ENCODE results near the gene TFAP2E. TPM values are rescaled to one million over a fixed set of nuclear protein-coding genes. Genes with fewer than 3 reads are reported as not detected.

TFAP2E gene
- total RNA-seq, 1 experiment from 2014 or later = 6.1 TPM

DNA sequence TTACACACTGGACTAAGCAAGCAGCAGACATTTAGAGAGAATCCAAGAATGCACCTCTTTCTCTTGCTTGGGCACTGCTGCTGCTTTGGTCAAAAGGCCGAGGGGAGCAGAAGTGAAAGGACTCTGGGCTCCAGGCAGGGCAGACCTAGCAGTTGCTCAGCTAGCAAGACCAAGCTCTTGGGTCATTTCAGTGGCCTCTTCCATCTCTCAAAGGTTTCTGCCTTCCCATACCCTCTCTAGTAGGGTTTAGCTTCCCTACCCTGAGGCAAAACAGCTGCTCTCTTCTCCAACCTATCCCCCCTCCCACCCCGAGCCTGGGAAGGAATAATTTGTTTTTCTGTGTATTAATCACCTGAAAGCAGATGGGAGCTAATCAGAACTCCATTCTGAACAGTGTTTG, 25.8 kb downstream of the TFAP2E start:
- POLR2A ChIA-PET = no interaction called here
- Histone ChIP-seq H2AFZ (ENCODE audit: low read depth, low read length, poor library complexity, severe bottlenecking) (no peak overlapping the region), H3K4me2 (ENCODE audit: low read length) (no peak overlapping the region), H3K9me2 (ENCODE audit: insufficient read depth) (no peaks in the 10 kb centered on the region), H3K9ac (ENCODE audit: low read length) (no peak overlapping the region), H3K27me3 (ENCODE audit: insufficient read depth, low read length) (no peaks in the 10 kb centered on the region), H3K79me2 (ENCODE audit: insufficient read depth, low read length) (peaks cover 6% of the 10 kb centered on the region; the same call in 1 of the 2 replicates), H3K9me3 (ENCODE audit: control insufficient read depth in 1 of 2, insufficient read depth in 1 of 2, low read depth in 1 of 2, low read length in 2 of 2) (no peaks in the 10 kb centered on the region), H3K36me3 (ENCODE audit: control insufficient read depth in 1 of 2, insufficient read depth in 2 of 2, low read length in 2 of 2) (peaks cover 29 to 47% of the 10 kb centered on the region in 2 experiments; a peak in 3 of 4 replicates), H3K4me1 (ENCODE audit: control insufficient read depth in 1 of 2, insufficient read depth in 2 of 2, low read length in 2 of 2) (no peaks in the 10 kb centered on the region), H4K20me1 (ENCODE audit: insufficient read depth) (peaks cover 4% of the 10 kb centered on the region; the same call in 1 of the 2 replicates), H3K27ac (ENCODE audit: low read depth, low read length) (no peak overlapping the region), H3K4me3 (replicated peaks in 1 of 2; ENCODE audit: low read depth in 1 of 2, low read length in 2 of 2) (no peak overlapping the region)
- no peak for TF ChIP-seq YY1 (IDR thresholded peaks at IDR 0.05; ENCODE audit: extremely low read depth, insufficient replicate concordance, low read depth, low read length)
- no peak for TF ChIP-seq SIN3A (IDR thresholded peaks at IDR 0.05; ENCODE audit: low read depth)
- TF ChIP-seq, protein P1, sequence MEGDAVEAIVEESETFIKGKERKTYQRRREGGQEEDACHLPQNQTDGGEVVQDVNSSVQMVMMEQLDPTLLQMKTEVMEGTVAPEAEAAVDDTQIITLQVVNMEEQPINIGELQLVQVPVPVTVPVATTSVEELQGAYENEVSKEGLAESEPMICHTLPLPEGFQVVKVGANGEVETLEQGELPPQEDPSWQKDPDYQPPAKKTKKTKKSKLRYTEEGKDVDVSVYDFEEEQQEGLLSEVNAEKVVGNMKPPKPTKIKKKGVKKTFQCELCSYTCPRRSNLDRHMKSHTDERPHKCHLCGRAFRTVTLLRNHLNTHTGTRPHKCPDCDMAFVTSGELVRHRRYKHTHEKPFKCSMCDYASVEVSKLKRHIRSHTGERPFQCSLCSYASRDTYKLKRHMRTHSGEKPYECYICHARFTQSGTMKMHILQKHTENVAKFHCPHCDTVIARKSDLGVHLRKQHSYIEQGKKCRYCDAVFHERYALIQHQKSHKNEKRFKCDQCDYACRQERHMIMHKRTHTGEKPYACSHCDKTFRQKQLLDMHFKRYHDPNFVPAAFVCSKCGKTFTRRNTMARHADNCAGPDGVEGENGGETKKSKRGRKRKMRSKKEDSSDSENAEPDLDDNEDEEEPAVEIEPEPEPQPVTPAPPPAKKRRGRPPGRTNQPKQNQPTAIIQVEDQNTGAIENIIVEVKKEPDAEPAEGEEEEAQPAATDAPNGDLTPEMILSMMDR (IDR thresholded peaks at IDR 0.05 in 2 of 3, conservative IDR thresholded peaks at IDR 0.05 in 1 of 3; ENCODE audit: borderline replicate concordance in 1 of 3, insufficient read depth in 1 of 3, low read depth in 2 of 3, low read length in 2 of 3) = no peak
- TF ChIP-seq POLR2A (IDR thresholded peaks at IDR 0.05; ENCODE audit: borderline replicate concordance, extremely low read depth, insufficient read depth, insufficient read length) = no peak
- no peak for TF ChIP-seq ZFX (IDR thresholded peaks at IDR 0.05)
- TF ChIP-seq ELF1 (IDR thresholded peaks at IDR 0.05; ENCODE audit: borderline replicate concordance, low read depth) = no peak
- TF ChIP-seq, protein P2, sequence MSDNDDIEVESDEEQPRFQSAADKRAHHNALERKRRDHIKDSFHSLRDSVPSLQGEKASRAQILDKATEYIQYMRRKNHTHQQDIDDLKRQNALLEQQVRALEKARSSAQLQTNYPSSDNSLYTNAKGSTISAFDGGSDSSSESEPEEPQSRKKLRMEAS (IDR thresholded peaks at IDR 0.05) = no peak
- TF ChIP-seq, protein P3, sequence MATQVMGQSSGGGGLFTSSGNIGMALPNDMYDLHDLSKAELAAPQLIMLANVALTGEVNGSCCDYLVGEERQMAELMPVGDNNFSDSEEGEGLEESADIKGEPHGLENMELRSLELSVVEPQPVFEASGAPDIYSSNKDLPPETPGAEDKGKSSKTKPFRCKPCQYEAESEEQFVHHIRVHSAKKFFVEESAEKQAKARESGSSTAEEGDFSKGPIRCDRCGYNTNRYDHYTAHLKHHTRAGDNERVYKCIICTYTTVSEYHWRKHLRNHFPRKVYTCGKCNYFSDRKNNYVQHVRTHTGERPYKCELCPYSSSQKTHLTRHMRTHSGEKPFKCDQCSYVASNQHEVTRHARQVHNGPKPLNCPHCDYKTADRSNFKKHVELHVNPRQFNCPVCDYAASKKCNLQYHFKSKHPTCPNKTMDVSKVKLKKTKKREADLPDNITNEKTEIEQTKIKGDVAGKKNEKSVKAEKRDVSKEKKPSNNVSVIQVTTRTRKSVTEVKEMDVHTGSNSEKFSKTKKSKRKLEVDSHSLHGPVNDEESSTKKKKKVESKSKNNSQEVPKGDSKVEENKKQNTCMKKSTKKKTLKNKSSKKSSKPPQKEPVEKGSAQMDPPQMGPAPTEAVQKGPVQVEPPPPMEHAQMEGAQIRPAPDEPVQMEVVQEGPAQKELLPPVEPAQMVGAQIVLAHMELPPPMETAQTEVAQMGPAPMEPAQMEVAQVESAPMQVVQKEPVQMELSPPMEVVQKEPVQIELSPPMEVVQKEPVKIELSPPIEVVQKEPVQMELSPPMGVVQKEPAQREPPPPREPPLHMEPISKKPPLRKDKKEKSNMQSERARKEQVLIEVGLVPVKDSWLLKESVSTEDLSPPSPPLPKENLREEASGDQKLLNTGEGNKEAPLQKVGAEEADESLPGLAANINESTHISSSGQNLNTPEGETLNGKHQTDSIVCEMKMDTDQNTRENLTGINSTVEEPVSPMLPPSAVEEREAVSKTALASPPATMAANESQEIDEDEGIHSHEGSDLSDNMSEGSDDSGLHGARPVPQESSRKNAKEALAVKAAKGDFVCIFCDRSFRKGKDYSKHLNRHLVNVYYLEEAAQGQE (IDR thresholded peaks at IDR 0.05; ENCODE audit: low read depth) = no peak
- no peak for TF ChIP-seq SRF (IDR thresholded peaks at IDR 0.05; ENCODE audit: low read depth)
- TF ChIP-seq, protein P4, sequence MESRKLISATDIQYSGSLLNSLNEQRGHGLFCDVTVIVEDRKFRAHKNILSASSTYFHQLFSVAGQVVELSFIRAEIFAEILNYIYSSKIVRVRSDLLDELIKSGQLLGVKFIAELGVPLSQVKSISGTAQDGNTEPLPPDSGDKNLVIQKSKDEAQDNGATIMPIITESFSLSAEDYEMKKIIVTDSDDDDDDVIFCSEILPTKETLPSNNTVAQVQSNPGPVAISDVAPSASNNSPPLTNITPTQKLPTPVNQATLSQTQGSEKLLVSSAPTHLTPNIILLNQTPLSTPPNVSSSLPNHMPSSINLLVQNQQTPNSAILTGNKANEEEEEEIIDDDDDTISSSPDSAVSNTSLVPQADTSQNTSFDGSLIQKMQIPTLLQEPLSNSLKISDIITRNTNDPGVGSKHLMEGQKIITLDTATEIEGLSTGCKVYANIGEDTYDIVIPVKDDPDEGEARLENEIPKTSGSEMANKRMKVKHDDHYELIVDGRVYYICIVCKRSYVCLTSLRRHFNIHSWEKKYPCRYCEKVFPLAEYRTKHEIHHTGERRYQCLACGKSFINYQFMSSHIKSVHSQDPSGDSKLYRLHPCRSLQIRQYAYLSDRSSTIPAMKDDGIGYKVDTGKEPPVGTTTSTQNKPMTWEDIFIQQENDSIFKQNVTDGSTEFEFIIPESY (IDR thresholded peaks at IDR 0.05; ENCODE audit: extremely low read depth, insufficient replicate concordance, low read length) = no peak
- TF ChIP-seq ZNF274 (IDR thresholded peaks at IDR 0.05; ENCODE audit: low read depth, low read length) = no peak
- TF ChIP-seq, protein P5, sequence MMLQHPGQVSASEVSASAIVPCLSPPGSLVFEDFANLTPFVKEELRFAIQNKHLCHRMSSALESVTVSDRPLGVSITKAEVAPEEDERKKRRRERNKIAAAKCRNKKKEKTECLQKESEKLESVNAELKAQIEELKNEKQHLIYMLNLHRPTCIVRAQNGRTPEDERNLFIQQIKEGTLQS (IDR thresholded peaks at IDR 0.05) = no peak
- no peak for TF ChIP-seq CBX3 (IDR thresholded peaks at IDR 0.05; ENCODE audit: low read depth)
- no peak for TF ChIP-seq POLR2AphosphoS5 (IDR thresholded peaks at IDR 0.05; ENCODE audit: low read depth, low read length)
- no peak for TF ChIP-seq CEBPB (IDR thresholded peaks at IDR 0.05; ENCODE audit: low read depth)
- no peak for TF ChIP-seq JUND (IDR thresholded peaks at IDR 0.05)
- DNase-seq (ENCODE audit: low read depth, low spot score) = no peak
- RAD21 ChIA-PET (ENCODE audit: low non-redundant PET in 1 of 2, low total read pairs in 2 of 2, uncharacterized antibody in 2 of 2, unreplicated experiment in 2 of 2) = no interaction called here
- intact Hi-C loops (cut with micrococcal nuclease) = no loop called here
- BruUV-seq (replicated peaks) = no TSS peak
- CTCF ChIA-PET = no interaction called here
- ATAC-seq = no peak

Measured in HCT116 (cell line).